GM10248 (cell line): Measurements from ENCODE around the gene ZBTB17.

Source experiments
- CTCF ChIA-PET: fragments of 300-600 bp; sonication (Branson Sonifier 250); formaldehyde crosslinking; extraction: SDS; loops from one replicate; lab custom pipeline; 2021; ENCODE audit warnings: antibody characterized with exemption; lab: Yijun Ruan, JAX
- POLR2A ChIA-PET: fragments of 350-650 bp; sonication (Branson Sonifier 250); formaldehyde crosslinking; extraction: SDS; loops from one replicate; lab custom pipeline; 2020; ENCODE audit warnings: antibody characterized with exemption; lab: Yijun Ruan, JAX
- DNase-seq: peaks from one replicate; pipeline ENCODE4 v3.0.0; 2012; ENCODE audit errors: extremely low spot score
- TF ChIP-seq, protein P1 (sequence below): IDR thresholded peaks from 2 replicates; pipeline ENCODE4 v1.5.1; 2012; ENCODE audit warnings: mild to moderate bottlenecking, low read depth; ENCODE audit errors: extremely low read depth, missing control alignments, control extremely low read depth

ZBTB17 gene

GRCh38 chr1:15997076-15997585 lies 21.2 kb upstream of the ZBTB17 start:
- DNase-seq: no peak
- ChIA-PET CTCF (interaction anchor here (1.2 to 2.1 kb wide), 7 partner anchors 9 to 206 kb away, joined by 3 to 9 read pairs (median 7); no protein-coding TSS in a partner anchor), POLR2A (no interaction called here)
- TF ChIP-seq, protein P1, sequence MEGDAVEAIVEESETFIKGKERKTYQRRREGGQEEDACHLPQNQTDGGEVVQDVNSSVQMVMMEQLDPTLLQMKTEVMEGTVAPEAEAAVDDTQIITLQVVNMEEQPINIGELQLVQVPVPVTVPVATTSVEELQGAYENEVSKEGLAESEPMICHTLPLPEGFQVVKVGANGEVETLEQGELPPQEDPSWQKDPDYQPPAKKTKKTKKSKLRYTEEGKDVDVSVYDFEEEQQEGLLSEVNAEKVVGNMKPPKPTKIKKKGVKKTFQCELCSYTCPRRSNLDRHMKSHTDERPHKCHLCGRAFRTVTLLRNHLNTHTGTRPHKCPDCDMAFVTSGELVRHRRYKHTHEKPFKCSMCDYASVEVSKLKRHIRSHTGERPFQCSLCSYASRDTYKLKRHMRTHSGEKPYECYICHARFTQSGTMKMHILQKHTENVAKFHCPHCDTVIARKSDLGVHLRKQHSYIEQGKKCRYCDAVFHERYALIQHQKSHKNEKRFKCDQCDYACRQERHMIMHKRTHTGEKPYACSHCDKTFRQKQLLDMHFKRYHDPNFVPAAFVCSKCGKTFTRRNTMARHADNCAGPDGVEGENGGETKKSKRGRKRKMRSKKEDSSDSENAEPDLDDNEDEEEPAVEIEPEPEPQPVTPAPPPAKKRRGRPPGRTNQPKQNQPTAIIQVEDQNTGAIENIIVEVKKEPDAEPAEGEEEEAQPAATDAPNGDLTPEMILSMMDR: no peak

DNA sequence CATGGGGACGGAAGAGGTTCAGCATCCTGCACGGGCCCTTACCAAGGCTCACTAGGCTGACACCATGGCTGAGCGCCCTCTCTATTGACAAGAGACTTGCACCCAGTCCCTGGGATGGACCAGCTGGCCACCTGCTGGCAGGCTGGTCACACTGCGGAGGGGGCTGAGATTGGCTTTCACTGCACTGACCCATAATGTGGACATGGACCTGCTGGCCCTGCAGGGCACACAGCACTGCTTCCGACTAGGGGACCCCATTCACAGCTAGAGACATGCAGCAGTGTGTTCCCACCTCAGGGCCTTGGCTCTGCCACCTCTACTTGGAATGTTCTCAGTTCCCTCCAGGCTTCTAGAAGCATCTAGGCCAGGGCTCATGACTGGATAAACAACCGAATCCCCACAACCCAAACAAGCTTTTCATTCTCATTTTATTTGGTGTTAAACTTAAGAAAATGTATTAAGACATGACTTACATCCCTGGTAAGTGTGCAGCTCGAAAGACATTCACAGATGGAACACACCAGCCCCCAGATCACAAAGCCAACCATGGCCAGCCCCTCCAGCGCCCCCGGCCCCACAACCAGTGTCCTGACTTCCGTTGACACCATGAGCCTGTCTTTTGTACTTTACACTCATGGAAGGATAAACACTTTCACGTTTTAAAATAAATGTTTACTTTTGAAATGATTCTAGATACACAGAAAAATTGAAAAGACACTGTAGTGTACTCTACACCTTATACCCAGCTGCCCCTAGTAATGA lies 18.9 kb upstream of the ZBTB17 start:
- TF ChIP-seq, protein P1: peak; percentile 78
- CTCF ChIA-PET: interaction anchor here (0.8 to 3.8 kb wide), 23 partner anchors 9 to 203 kb away, joined by 3 to 25 read pairs (median 4); partner anchors contain the start of genes SRARP, UQCRHL and ZBTB17
- DNase-seq: peak; percentile 64
- POLR2A ChIA-PET: interaction anchor here (0.6 kb wide), 1 partner anchor 112 kb away, joined by 3 read pairs; no protein-coding TSS in a partner anchor

GRCh38 chr1:15994081-15994480 lies 18.2 kb upstream of the ZBTB17 start:
- TF ChIP-seq, protein P1: no peak
- ChIA-PET CTCF (interaction anchor here (0.9 to 3.8 kb wide), 16 partner anchors 10 to 203 kb away, joined by 3 to 25 read pairs (median 5); partner anchors contain the start of genes SRARP, UQCRHL and ZBTB17), POLR2A (interaction anchor here (0.6 kb wide), 1 partner anchor 111 kb away, joined by 3 read pairs; no protein-coding TSS in a partner anchor)
- DNase-seq: no peak

- TF ChIP-seq, protein P1: no peak
- ChIA-PET CTCF (interaction anchor here (0.9 to 3.8 kb wide), 15 partner anchors 10 to 202 kb away, joined by 3 to 25 read pairs (median 5); partner anchors contain the start of genes SRARP and ZBTB17), POLR2A (no interaction called here)
- no peak for DNase-seq
Measured at GRCh38 chr1:15993666-15994065, 17.8 kb upstream of the ZBTB17 start.

- ChIA-PET CTCF (interaction anchor here (1.1 to 3.8 kb wide), 5 partner anchors 15 to 201 kb away, joined by 4 to 25 read pairs (median 8); partner anchors contain the start of gene ZBTB17), POLR2A (no interaction called here)
- TF ChIP-seq, protein P1: no peak
- no peak for DNase-seq
Measured at GRCh38 chr1:15992582-15993500, 16.9 kb upstream of the ZBTB17 start.

DNA sequence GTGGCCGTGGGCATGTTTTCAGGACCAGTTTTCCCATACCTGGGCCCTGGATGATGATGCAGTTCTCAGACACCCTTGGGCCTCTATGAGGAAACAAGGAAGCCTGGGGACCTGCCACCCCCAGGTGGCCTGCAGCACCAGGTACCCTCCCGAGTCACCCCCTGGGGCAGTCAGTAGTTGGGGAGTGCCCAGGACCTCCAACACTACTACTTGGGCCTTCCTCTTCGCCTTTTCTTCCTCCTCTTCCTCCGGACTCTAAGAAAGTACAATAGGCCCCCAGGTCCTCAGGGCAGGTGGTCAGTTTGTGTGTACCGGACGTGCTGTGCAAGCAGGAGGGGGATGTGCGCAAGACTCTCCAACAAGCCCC lies 16.3 kb upstream of the ZBTB17 start:
- TF ChIP-seq, protein P1: no peak
- no peak for DNase-seq
- CTCF ChIA-PET: no interaction called here
- POLR2A ChIA-PET: no interaction called here
